ENCODE data around the gene CLIP3.

CLIP3 gene

DNA sequence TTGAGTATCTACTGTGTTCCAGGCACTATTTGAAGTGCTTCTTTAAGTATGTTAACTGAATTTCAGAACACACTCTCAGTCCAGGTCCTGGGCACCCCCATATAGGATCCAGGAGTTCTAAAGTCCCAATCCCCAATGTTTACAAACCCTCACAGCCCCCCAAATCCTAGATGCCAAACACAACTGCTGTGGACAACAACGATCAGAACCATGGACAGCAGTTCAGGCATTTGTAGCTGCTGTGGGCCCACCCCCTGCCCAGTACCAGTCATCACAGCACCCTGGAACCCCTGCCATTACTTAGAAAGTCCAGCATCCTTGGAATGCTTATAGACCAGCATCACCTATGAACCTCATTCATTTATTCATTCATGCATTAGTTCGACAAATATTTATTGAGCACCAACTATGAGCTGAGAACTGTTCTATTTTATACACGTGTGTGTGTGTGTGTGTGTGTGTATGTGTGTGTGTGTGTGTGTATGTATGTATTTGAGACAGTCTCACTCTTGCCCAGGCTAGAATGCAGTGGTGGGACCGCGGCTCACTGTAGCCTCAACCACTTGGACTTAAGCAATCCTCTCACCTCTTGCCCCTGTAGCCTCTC lies 57.0 kb downstream of the CLIP3 start:
- DNase-seq: no peak

- DNase-seq: no peak
Observed at GRCh38 chr19:35973487-35973886, 59.2 kb downstream of the CLIP3 start.

DNA sequence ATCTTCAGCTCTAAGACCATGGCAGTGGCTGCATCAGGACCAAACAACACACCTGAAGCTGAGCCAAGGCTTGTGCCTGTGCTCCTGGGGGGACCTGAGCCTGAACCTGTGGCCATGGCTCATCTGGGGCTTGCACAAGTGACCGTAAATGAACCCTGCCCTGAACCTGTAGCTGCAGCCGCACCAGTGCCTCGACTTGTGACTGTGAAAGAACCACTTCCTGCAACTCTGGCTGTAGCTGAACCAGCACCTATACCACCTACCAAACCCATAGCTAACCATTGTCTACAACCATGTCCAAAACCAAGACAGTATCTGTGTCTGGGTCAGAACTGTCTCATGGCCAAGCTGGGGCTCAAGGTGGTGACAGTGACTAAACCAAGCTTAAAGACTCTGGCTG lies 65.9 kb downstream of the CLIP3 start:
- no peak for DNase-seq
